MCF 10A (cell line): ENCODE results near the gene STIL. TPM values are rescaled to one million over a fixed set of nuclear protein-coding genes. Genes with fewer than 3 reads are reported as not detected.

Experiments
- BruUV-seq: library from RNA; stranded (reverse); fragments of 400-500 nt; replicated peaks from 2 replicates; lab custom pipeline; 2021; lab: Mats Ljungman, UMichigan
- CTCF ChIA-PET: fragments of 300-600 bp; sonication (Branson Sonifier 250); formaldehyde crosslinking; extraction: SDS; loops from one replicate; lab custom pipeline; 2021; ENCODE audit warnings: antibody characterized with exemption, inconsistent platforms; lab: Yijun Ruan, JAX
- POLR2A ChIA-PET: fragments of 300-600, 350-650 bp; sonication (Branson Sonifier 250); formaldehyde crosslinking; extraction: SDS; loops from one replicate; lab custom pipeline; 2020; ENCODE audit warnings: antibody characterized with exemption, inconsistent platforms; lab: Yijun Ruan, JAX
- DNase-seq: peaks from one replicate; pipeline ENCODE4 v3.0.0-alpha.2; 2018; ENCODE audit not compliant: unreplicated experiment
- H3K27ac Mint-ChIP-seq: one replicate; pipeline ENCODE4 v1.8.0; 2022; ENCODE audit warnings: mild to moderate bottlenecking, low read depth, mixed read lengths; ENCODE audit not compliant: unreplicated experiment
- H3K27me3 Mint-ChIP-seq: one replicate; pipeline ENCODE4 v1.8.0; 2022; ENCODE audit warnings: mixed read lengths; ENCODE audit not compliant: insufficient read depth, unreplicated experiment
- H3K36me3 Mint-ChIP-seq: one replicate; pipeline ENCODE4 v1.8.0; 2022; ENCODE audit warnings: mild to moderate bottlenecking, moderate library complexity, mixed read lengths; ENCODE audit not compliant: insufficient read depth, unreplicated experiment
- H3K4me1 Mint-ChIP-seq: one replicate; pipeline ENCODE4 v1.8.0; 2022; ENCODE audit warnings: mixed read lengths; ENCODE audit not compliant: insufficient read depth, unreplicated experiment
- H3K4me3 Mint-ChIP-seq: one replicate; pipeline ENCODE4 v1.8.0; 2022; ENCODE audit warnings: mild to moderate bottlenecking, moderate library complexity, mixed read lengths; ENCODE audit not compliant: unreplicated experiment
- H3K9me3 Mint-ChIP-seq: one replicate; pipeline ENCODE4 v1.8.0; 2022; ENCODE audit warnings: mixed read lengths; ENCODE audit not compliant: unreplicated experiment
- intact Hi-C: fragments of 100-400 bp; cut with micrococcal nuclease; formaldehyde crosslinking; loops from 2 replicates; pipeline ENCODE4 v1.14.1; 2022
- total RNA-seq: library from RNA; stranded (reverse); gene quantifications from 2 replicates; pipeline ENCODE4 v1.2.3, GENCODE V29; 2022
- TF ChIP-seq, protein P1 (sequence below): fragments of 200-600 bp; IDR thresholded peaks from one replicate; pipeline ENCODE4 v1.8.0; 2022; ENCODE audit warnings: antibody characterized with exemption, mild to moderate bottlenecking; ENCODE audit not compliant: unreplicated experiment

STIL gene
- total RNA-seq, 1 experiment from 2014 or later: 12.6 TPM

DNA sequence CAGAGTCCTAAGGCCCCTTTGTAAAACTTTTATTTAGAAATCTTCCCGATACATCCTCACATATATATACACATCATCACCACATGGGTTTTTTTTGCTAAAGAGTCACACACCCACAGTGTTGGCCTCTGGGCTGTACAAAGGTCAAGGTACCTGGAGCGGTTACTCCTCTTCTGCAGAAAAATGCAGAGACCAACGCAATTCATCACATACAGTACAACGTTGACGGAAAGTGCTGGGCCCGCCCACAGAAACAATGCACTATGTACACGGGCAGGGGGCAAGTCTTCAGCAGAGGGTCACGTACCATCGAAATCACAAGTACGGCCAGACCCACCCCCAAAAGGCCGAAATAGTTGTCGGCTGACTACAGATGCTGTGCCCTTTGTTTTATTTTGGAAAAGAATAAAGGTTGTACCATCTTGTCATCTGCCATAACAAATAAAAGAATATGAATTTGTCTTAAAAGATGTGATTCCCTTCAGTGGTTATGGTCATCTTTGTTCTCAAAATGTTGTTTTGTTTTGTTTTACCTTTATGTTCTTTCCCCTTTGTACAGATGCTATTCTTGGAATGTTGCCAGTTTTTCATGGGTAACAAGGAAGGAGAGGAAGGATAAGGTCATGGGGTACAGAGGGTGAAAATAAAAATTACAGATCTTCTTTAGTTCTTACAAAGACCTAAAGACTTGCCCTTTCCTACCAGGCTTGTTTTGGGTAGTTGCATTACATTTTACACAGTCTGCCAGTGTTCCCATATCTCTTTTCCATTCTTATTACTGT is 97.5 kb downstream of the STIL start:
- intact Hi-C loops: no loop called here
- Mint-ChIP-seq H3K4me1 (no peaks in the 10 kb centered on the region), H3K4me3 (no peak overlapping the region), H3K27ac (no peak overlapping the region), H3K9me3 (no peaks in the 10 kb centered on the region), H3K27me3 (no peaks in the 10 kb centered on the region), H3K36me3 (peaks cover 6% of the 10 kb centered on the region)
- POLR2A ChIA-PET: no interaction called here
- CTCF ChIA-PET: interaction anchor here (1.7 kb wide), 1 partner anchor 11 kb away, joined by 7 read pairs; no protein-coding TSS in a partner anchor
- BruUV-seq: no TSS peak
- DNase-seq: no peak
- TF ChIP-seq, protein P1, sequence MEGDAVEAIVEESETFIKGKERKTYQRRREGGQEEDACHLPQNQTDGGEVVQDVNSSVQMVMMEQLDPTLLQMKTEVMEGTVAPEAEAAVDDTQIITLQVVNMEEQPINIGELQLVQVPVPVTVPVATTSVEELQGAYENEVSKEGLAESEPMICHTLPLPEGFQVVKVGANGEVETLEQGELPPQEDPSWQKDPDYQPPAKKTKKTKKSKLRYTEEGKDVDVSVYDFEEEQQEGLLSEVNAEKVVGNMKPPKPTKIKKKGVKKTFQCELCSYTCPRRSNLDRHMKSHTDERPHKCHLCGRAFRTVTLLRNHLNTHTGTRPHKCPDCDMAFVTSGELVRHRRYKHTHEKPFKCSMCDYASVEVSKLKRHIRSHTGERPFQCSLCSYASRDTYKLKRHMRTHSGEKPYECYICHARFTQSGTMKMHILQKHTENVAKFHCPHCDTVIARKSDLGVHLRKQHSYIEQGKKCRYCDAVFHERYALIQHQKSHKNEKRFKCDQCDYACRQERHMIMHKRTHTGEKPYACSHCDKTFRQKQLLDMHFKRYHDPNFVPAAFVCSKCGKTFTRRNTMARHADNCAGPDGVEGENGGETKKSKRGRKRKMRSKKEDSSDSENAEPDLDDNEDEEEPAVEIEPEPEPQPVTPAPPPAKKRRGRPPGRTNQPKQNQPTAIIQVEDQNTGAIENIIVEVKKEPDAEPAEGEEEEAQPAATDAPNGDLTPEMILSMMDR: no peak

- H3K36me3 Mint-ChIP-seq: peaks cover 1% of the 10 kb centered on the region
- no peak overlapping the region for H3K27ac Mint-ChIP-seq
- H3K4me3 Mint-ChIP-seq: no peak overlapping the region
- ChIA-PET CTCF (interaction anchor here (0.9 to 1.7 kb wide), 2 partner anchors 10 to 40 kb away, joined by 3 to 7 read pairs; no protein-coding TSS in a partner anchor), POLR2A (no interaction called here)
- DNase-seq: no peak
- no peaks in the 10 kb centered on the region for H3K27me3 Mint-ChIP-seq
- no TSS peak for BruUV-seq
- no peaks in the 10 kb centered on the region for H3K9me3 Mint-ChIP-seq
- TF ChIP-seq, protein P1: no peak
- no peaks in the 10 kb centered on the region for H3K4me1 Mint-ChIP-seq
- intact Hi-C loops: no loop called here
These were observed 98.2 kb downstream of the STIL start for GRCh38 chr1:47215713-47216112.

DNA sequence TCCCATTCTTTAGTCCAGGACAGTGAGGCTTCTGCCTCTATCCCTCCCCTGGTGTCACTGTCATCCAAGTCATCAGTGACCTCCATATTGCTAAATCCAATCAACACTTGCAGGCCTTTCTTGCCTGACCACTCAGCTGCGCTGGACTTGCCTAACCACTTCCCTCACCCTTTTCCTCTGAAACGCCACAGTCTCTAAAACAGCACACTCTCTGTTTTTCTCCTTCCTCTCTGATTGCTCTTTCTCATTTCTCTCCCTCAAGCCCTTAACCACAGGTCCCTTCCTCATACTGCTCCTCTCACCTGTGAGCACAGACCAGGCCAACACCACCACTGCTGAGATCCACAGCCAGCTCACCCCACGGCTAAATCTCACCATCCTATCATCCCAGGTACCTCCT is 99.4 kb downstream of the STIL start:
- ChIA-PET CTCF (interaction anchor here (1.0 to 1.7 kb wide), 2 partner anchors 9 to 21 kb away, joined by 4 to 7 read pairs; no protein-coding TSS in a partner anchor), POLR2A (no interaction called here)
- Mint-ChIP-seq H3K4me1 (no peaks in the 10 kb centered on the region), H3K36me3 (no peaks in the 10 kb centered on the region), H3K27me3 (no peaks in the 10 kb centered on the region), H3K27ac (no peak overlapping the region), H3K4me3 (no peak overlapping the region), H3K9me3 (no peaks in the 10 kb centered on the region)
- TF ChIP-seq, protein P1: no peak
- no TSS peak for BruUV-seq
- intact Hi-C loops: no loop called here
- no peak for DNase-seq

- Mint-ChIP-seq H3K4me1 (no peaks in the 10 kb centered on the region), H3K4me3 (no peak overlapping the region), H3K27ac (no peak overlapping the region), H3K9me3 (no peaks in the 10 kb centered on the region), H3K36me3 (no peaks in the 10 kb centered on the region), H3K27me3 (no peaks in the 10 kb centered on the region)
- DNase-seq: no peak
- intact Hi-C loops: no loop called here
- POLR2A ChIA-PET: interaction anchor here (0.8 to 1.1 kb wide), 2 partner anchors 9 to 52 kb away, joined by 3 to 4 read pairs; no protein-coding TSS in a partner anchor
- CTCF ChIA-PET: interaction anchor here (0.7 to 4.5 kb wide), 3 partner anchors 20 to 124 kb away, joined by 3 to 26 read pairs (median 4); no protein-coding TSS in a partner anchor
- no TSS peak for BruUV-seq
- TF ChIP-seq, protein P1: no peak
These were observed 100.5 kb downstream of the STIL start for GRCh38 chr1:47213230-47213963.
